Suprapubic skin (tissue), 4 donors: Measurements from ENCODE around the gene TNIP1. TPM values are rescaled to one million over a fixed set of nuclear protein-coding genes. Genes with fewer than 3 reads are reported as not detected.

Experiments
- DNase-seq, 2 donors: peaks; one replicate each; pipeline ENCODE4 v3.0.0-alpha.2; 2019; ENCODE audit warnings: low spot score in 2 of 2
- H3K27ac ChIP-seq: fragments of 200-600 bp; sonication (generic); one replicate; pipeline ENCODE4 v1.5.1; 2019
- H3K27me3 ChIP-seq: fragments of 200-600 bp; sonication (generic); one replicate; pipeline ENCODE4 v1.5.1; 2019
- H3K36me3 ChIP-seq: fragments of 200-600 bp; sonication (generic); one replicate; pipeline ENCODE4 v1.5.1; 2019
- H3K4me1 ChIP-seq: fragments of 200-600 bp; sonication (generic); one replicate; pipeline ENCODE4 v1.5.1; 2019
- H3K4me3 ChIP-seq: fragments of 200-600 bp; sonication (generic); one replicate; pipeline ENCODE4 v1.5.1; 2019; ENCODE audit warnings: mild to moderate bottlenecking
- H3K9me3 ChIP-seq: fragments of 200-600 bp; sonication (generic); one replicate; pipeline ENCODE4 v1.5.1; 2019
- CTCF ChIP-seq, 2 donors: fragments of 200-600 bp in 1 of 2; fragments of 450-650 bp in 1 of 2; sonication (generic) in 1 of 2; IDR thresholded peaks; one replicate each; pipeline ENCODE4 v1.5.1; 2016 to 2019; ENCODE audit warnings: antibody characterized with exemption in 2 of 2, mild to moderate bottlenecking in 1 of 2, moderate library complexity in 1 of 2
- EP300 ChIP-seq: sonication (generic); formaldehyde crosslinking; IDR thresholded peaks from one replicate; pipeline ENCODE4 v1.6.1; 2017; ENCODE audit warnings: antibody characterized with exemption
- POLR2A ChIP-seq, 2 donors: fragments of 450-650 bp; IDR thresholded peaks; one replicate each; pipeline ENCODE4 v1.6.1; 2017; ENCODE audit warnings: antibody characterized with exemption in 2 of 2, mild to moderate bottlenecking in 2 of 2, moderate library complexity in 2 of 2
- POLR2AphosphoS5 ChIP-seq, 3 donors: sonication (generic); formaldehyde crosslinking; IDR thresholded peaks; one replicate each; pipeline ENCODE4 v1.6.1; 2017; ENCODE audit warnings: antibody characterized with exemption in 3 of 3
- WGBS: methylation state at CpG from one replicate; pipeline ENCODE4 v1.1.5; 2018; 5-methylcytosine and 5-hydroxymethylcytosine counted together
- total RNA-seq, 4 donors: library from RNA; depleted of rRNA; stranded (reverse); fragments of >200 nt; gene quantifications; one replicate each; pipeline ENCODE4 v1.1.0, GENCODE V29; 2016

TNIP1 gene
- total RNA-seq, 4 donors from 2014 or later = 47.5 to 94.7 (median 70.9) TPM

- TF ChIP-seq POLR2A (IDR thresholded peaks at IDR 0.05) (no peak), CTCF (IDR thresholded peaks at IDR 0.05) (no peak), EP300 (no peak), POLR2AphosphoS5 (IDR thresholded peaks at IDR 0.05) (no peak)
- H3K27me3 ChIP-seq = no peaks in the 10 kb centered on the region
- H3K4me3 ChIP-seq = no peak overlapping the region
- H3K9me3 ChIP-seq = no peaks in the 10 kb centered on the region
- H3K36me3 ChIP-seq = no peaks in the 10 kb centered on the region
- 45% methylated on average over 5 of the region's 5 CpGs for WGBS
- H3K4me1 ChIP-seq = peaks cover 32% of the 10 kb centered on the region
- no peak for DNase-seq
- H3K27ac ChIP-seq = peak overlapping the region; percentile 75
Measured at GRCh38 chr5:151095341-151096000, 14.6 kb upstream of the TNIP1 start.

GRCh38 chr5:151094852-151095245 lies 14.0 kb upstream of the TNIP1 start:
- WGBS = 54% methylated on average over 8 of the region's 8 CpGs
- Histone ChIP-seq H3K27ac (peak overlapping the region; percentile 75), H3K9me3 (no peaks in the 10 kb centered on the region), H3K27me3 (no peaks in the 10 kb centered on the region), H3K4me3 (no peak overlapping the region), H3K4me1 (peaks cover 32% of the 10 kb centered on the region), H3K36me3 (no peaks in the 10 kb centered on the region)
- TF ChIP-seq EP300 (no peak), POLR2A (IDR thresholded peaks at IDR 0.05) (no peak), POLR2AphosphoS5 (IDR thresholded peaks at IDR 0.05) (no peak), CTCF (IDR thresholded peaks at IDR 0.05) (no peak)
- no peak for DNase-seq

- Histone ChIP-seq H3K27ac (peak overlapping the region; percentile 75), H3K4me1 (peaks cover 32% of the 10 kb centered on the region), H3K9me3 (no peaks in the 10 kb centered on the region), H3K4me3 (no peak overlapping the region), H3K36me3 (no peaks in the 10 kb centered on the region), H3K27me3 (no peaks in the 10 kb centered on the region)
- no peak for DNase-seq
- 47% methylated on average over 12 of the region's 12 CpGs for WGBS
- no peak for TF ChIP-seq POLR2A (IDR thresholded peaks at IDR 0.05)
- no peak for TF ChIP-seq EP300
- TF ChIP-seq POLR2AphosphoS5 (IDR thresholded peaks at IDR 0.05) = no peak
- no peak for TF ChIP-seq CTCF (IDR thresholded peaks at IDR 0.05)
Measured at GRCh38 chr5:151094030-151094851, 13.4 kb upstream of the TNIP1 start.

GRCh38 chr5:151093476-151093889 lies 12.6 kb upstream of the TNIP1 start:
- DNase-seq = no peak
- Histone ChIP-seq H3K4me1 (peaks cover 32% of the 10 kb centered on the region), H3K27ac (peak overlapping the region; percentile 75), H3K36me3 (no peaks in the 10 kb centered on the region), H3K9me3 (no peaks in the 10 kb centered on the region), H3K27me3 (no peaks in the 10 kb centered on the region), H3K4me3 (no peak overlapping the region)
- no peak for TF ChIP-seq POLR2A (IDR thresholded peaks at IDR 0.05)
- TF ChIP-seq POLR2AphosphoS5 (IDR thresholded peaks at IDR 0.05) = peak; percentile 54 to 94 (median 91)
- WGBS = 44% methylated on average over 2 of the region's 2 CpGs

- peaks cover 32% of the 10 kb centered on the region for H3K4me1 ChIP-seq
- no peaks in the 10 kb centered on the region for H3K36me3 ChIP-seq
- TF ChIP-seq CTCF (IDR thresholded peaks at IDR 0.05) = no peak
- no peak for TF ChIP-seq POLR2AphosphoS5 (IDR thresholded peaks at IDR 0.05)
- TF ChIP-seq POLR2A (IDR thresholded peaks at IDR 0.05) = no peak
- TF ChIP-seq EP300 = no peak
- DNase-seq = no peak
- no peak overlapping the region for H3K27ac ChIP-seq
- WGBS = 81% methylated on average over 2 of the region's 2 CpGs
- no peak overlapping the region for H3K4me3 ChIP-seq
- no peaks in the 10 kb centered on the region for H3K27me3 ChIP-seq
- H3K9me3 ChIP-seq = no peaks in the 10 kb centered on the region
Measured at GRCh38 chr5:151092762-151093161, 11.9 kb upstream of the TNIP1 start.
